OCI-LY3 (cell line): ENCODE data around the gene BMAL1.

Experiments
- CTCF ChIP-seq: fragments of 200-600, 300-600 bp; sonication (generic); IDR thresholded peaks from 2 replicates; pipeline ENCODE4 v1.5.1; 2014; ENCODE audit warnings: antibody characterized with exemption, low read length, low read depth
- EZH2phosphoT487 ChIP-seq: fragments of 200-600 bp; shearing (Covaris generic); IDR thresholded peaks from 2 replicates; pipeline ENCODE4 v1.6.1; 2018; ENCODE audit warnings: antibody characterized with exemption, mixed run types, low read depth

GRCh38 chr11:13278609-13279486, 1.3 kb downstream of the BMAL1 start:
- TF ChIP-seq CTCF (no peak), EZH2phosphoT487 (no peak)
